Measurements from ENCODE around the gene POMP.

Gene POMP, protein sequence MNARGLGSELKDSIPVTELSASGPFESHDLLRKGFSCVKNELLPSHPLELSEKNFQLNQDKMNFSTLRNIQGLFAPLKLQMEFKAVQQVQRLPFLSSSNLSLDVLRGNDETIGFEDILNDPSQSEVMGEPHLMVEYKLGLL

GRCh38 chr13:28658796-28659620, at the start of gene POMP:
Gene POMP (plus strand): TSS chr13:28659130. CDS start chr13:28659185, 55 bp downstream.
- DNase-seq = peak; percentile 57

DNA sequence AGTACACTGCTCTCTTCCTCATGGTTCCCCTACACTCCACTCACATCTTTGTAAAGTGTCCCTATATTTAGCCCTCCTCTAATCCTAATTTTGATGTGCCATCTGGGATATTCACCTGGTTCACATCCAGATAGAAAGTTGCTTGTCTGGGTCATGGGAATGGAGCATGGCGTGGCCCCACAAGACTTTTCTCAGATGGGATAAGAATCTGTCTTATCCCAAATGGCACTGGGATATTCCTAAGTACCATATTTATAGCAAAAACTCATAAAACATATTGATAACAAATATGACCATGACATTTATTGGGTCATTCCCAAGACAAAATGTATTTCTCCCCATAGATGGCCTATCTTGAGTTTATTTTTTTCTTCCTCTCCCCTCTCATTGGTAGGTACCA, 49.5 kb upstream of the POMP start:
- no peak for DNase-seq

DNA sequence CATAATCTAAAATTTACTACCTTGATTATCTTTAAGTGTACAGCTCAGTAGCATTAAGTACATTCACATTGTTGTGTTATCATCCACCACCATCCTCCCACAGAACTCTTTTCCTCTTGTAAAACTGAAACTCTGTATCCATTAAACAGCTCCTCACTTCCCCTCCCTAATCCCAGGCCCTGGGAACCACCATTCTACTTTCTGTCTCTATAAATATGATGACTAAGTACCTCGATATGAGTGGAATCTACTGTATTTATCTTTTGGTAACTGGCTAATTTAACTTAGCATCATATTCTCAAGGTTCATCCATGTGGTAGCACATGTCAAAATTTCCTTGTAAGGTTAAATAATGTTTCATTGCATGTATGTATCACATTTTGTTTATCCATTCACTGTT, 49.0 kb upstream of the POMP start:
- DNase-seq = no peak

DNA sequence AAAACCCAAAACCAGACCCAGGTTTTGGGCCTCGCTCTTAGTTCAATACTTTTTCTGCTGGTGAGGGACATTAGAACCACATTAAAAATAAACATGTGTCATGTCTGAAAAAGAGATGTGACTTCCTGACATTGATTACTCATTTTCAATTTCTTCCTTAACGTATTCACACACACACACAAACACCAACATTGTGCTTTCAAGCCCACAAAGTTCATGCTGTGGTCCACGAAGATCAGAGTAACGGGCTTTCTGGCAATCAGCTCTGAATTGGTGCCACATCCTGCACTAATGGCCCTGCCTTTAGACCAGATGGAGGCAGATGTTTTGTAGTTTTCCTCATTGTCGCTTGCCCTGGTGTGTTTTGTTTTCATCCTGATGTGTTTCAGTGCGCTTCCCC, 47.9 kb upstream of the POMP start:
- no peak for DNase-seq

DNA sequence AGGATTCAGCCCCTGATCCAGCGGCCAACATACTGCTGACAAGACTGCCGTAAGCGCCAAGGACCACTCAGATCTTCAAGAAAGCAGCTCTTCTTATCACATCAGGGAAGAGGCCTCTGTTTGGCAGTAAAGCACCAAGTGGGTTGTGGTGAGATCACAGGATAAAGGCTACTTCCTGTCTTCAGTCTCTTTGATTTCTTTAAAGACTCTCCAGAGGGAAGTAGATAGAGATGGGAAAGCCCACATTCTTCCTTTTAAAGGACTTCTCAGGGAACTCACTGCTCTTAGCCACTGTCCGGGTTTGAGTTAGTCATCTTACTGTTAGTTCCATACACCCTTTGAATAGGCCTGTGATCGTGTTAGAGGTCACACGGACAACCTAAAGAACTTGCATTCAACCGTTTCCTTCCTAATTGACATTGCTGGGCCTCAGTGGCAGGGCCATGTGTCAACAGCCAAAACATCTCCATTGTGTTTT, 47.2 kb upstream of the POMP start:
- no peak for DNase-seq

DNA sequence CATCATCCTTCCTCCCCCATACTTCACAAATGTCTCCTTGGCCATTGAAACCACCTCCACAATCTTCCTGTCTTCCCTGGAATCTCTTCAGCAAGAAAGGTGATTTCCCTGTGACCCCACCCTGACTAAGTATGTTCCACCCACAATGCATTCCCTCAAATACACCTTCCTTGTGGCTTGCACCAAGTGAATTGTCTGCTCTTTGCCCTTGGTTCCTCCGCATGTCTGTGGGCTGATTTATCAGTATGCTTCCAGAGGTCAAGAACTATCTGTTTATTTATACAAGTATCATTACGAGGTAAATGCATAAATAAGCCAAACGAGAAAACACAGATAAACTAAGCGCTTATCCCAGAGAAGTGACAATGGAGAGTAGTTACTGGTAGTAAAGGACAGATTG, 45.4 kb upstream of the POMP start:
- DNase-seq = no peak

GRCh38 chr13:28615916-28616446, 42.9 kb upstream of the POMP start:
- no peak for DNase-seq

DNA sequence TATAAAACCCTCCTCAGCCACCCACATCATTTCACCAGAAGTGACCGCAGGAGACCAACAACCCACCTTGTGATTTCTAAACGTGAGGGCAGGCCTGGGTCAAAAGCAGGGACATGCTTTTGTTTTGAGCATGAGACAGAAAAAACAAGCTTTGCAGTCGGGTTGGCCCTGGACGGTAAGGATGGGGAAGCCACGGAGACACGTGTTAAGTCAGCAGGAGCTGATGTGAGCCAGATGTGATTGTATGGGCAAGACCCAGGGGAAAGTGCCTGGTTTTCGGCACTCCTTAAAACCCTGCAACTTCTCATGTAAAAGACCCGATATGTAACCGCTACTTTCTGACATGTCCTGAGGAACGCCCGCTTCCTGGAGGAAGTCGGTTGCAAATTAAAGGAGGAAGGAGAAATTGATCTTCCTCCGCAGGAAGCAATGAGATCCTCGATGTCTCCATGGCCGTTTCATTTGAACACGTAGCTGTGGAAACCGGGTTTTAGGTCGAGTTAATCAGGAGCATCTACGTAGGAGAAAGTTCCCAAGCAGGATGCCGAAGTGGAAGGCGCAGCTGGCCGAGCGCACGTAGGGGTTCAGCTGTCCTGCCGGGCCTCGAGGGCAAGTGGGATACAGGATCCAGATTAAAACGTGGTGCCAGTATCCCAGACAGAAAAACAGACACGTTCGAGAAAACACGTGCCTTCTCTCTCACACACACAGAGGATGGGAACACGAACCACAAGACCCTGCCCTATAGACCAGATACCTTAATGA, 40.5 kb upstream of the POMP start:
- DNase-seq = no peak

DNA sequence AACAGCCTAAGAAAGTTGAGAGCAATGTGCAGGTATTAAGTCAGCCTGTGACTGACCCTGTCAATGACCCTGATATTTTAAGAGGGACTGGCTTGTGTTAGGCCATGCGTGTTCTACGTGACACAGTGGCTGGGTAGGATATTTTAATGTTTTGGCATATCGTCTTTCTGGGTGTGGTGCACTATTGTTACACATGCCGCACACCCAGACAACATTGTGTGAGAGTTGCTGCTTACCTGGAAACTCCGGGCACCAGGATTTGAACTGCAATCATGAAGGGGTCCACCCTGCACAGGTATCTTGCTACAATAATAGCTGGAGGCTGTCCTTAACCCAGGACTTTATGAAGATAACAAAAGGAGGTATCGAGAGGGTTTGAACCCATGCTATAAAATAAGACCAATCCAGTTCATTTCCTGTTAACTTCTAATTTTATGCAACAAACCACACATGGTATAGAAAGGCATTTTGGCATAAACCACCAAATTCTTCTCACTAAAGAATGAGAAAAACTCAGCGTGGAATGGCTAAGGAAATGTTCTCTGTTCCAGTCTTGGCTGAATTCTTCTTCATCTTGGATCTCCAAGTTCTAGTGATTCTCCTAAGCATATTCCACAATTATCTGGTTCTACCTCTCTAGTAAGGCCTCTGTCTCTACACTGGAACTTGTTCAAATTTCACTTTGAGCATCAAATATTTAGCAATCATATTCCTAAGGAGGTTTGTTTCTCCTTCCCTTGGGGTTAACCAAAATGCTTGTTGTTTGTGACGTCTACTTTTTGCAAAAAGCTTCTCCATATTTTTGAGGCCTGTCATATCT, 38.7 kb upstream of the POMP start:
- no peak for DNase-seq

DNA sequence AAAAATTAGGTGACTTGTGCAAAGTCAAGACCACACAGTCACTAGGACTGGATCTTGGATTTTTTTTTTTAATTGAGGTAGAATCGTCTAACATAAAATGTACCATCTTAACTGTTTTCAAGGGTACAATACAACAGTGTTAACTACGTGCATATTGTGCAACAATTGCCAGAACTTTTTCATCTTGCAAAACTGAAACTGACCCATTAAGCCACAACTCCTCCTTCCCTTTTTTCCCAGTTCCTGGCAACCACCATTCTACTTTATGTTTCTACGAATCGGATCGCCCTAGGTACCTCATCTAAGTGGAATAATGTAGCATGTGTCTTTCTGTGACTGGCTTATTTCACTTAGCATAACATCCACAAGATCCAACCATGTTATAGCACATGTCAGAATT, 37.5 kb upstream of the POMP start:
- DNase-seq = no peak

GRCh38 chr13:28622286-28622685, 36.6 kb upstream of the POMP start:
- DNase-seq = no peak

- no peak for DNase-seq
These were observed 34.9 kb upstream of the POMP start for GRCh38 chr13:28623782-28624706.

- no peak for DNase-seq
These were observed 34.1 kb upstream of the POMP start for GRCh38 chr13:28624707-28625432.

DNA sequence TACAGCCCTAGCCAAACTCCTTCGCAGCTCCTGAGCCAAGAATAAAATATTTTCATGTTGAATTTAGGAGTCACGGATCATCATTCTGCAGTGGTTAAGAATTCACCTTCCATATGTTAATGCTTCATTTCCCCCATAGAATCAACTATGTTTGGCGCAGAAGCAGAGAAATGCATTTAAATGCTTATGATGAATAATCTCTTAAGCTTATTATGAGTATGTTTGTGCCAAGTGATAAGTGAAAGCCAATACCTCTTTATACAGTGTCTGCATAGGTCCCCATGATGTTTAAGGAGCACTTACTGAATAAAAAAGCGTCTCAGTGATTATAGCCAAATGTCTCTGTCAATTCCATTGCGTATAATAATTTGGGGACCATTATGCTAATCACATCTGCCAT, 32.7 kb upstream of the POMP start:
- DNase-seq = no peak

DNA sequence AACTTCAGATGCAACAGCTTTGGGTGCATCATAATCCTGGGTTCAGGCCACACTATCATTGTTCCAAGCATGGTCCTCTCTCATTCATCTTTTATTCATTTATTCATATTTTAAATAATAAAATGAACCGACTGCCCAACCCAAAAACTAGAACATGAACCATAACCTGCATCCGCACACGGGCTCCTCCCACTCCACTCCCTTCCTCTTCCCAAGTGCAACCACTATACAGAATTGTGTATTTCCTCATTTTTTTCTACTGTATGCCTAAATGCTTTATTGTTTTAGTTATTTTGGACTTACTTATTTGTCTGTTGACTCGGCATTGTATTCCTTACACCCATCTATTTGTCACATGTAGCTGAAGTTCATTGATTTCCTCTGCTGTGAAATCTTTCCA, 30.7 kb upstream of the POMP start:
- no peak for DNase-seq

- no peak for DNase-seq
These were observed 28.1 kb upstream of the POMP start for GRCh38 chr13:28630869-28631268.

GRCh38 chr13:28631801-28632200, 27.1 kb upstream of the POMP start:
- DNase-seq = no peak

GRCh38 chr13:28636069-28636468, 22.9 kb upstream of the POMP start:
- no peak for DNase-seq

DNA sequence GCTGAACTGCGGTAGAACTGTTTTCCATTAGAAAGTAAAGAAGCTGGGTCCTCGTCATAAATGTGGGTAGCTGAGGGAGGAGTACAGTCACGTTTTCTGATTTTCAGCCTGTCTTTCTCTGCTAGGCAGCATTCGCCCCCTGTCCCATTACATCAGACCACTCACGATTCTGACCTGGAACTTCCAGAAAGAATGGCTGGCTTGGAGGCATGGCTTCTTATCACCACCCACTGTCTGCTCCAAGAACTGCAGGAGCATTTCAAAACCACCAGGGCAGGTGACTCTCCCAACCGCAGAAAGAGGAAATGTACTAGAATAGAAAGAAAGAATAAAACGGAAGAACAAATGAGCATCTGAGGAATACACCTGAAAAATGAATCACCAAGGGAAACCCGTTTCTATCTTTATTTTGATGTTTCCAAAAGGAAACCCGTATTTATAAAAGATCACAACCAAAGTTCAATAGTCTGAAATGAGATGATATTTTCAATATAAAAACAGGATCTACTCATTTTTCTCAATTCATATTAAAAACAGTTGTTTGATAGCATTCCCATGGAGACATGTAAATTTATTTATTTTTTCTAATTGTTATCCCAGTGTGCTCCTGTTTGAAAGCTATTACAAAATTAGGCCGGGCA, 22.1 kb upstream of the POMP start:
- DNase-seq = peak; percentile 1

DNA sequence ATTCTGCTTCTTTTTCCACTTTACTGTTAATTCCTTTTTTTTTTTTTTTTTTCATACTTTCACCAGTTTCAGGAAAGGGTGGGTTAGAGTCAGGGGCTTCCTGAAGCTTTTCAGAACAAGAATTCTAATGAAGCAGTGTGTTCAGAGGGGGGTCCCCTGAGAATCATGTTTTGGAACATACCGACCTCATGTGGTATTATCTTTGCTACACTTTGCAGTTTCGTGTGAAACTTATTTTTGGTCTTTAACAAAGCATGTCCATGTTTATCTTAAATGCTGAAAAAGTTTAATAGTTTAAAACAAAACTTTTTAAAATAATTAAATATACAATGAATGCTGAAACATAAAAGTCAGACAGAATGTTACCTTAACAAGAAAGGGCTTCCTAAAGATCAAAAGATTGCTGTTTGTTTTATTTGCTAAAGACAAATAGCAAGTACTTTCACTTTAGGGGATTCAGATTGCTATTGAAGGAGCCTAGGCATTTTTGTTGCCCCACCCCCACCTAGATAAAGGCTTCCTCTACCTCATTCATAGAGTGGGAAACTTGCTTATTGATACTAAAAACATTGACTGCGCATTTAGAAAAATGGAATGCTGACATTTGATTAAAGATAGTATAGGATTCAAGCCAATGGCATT, 21.1 kb upstream of the POMP start:
- no peak for DNase-seq

Measured in NCI-H2227 treated with DMSO at 0.1 percent for 48 hours (cell line).